Gastrocnemius medialis (tissue), 4 donors: Measurements from ENCODE around the gene TUBB2A.

Experiments
- POLR2A ChIP-seq, 2 donors: fragments of 450-650 bp; IDR thresholded peaks; one replicate each; pipeline ENCODE4 v1.6.1; 2017; ENCODE audit warnings: antibody characterized with exemption in 2 of 2, mild to moderate bottlenecking in 2 of 2, moderate library complexity in 2 of 2
- TF ChIP-seq, protein P1 (sequence below), 5 experiments: fragments of 450-650 bp in 3 of 5; fragments of 200-600 bp in 2 of 5; sonication (generic) in 2 of 5; IDR thresholded peaks in 4 of 5; conservative IDR thresholded peaks in 1 of 5; 1 replicate in 4 of 5; 2 replicates in 1 of 5; pipeline ENCODE4 v1.5.1; 2016 to 2019; ENCODE audit warnings: antibody characterized with exemption in 5 of 5, mild to moderate bottlenecking in 3 of 5, moderate library complexity in 3 of 5

GRCh38 chr6:3142536-3142935, 14.8 kb downstream of the TUBB2A start:
- TF ChIP-seq, protein P1, sequence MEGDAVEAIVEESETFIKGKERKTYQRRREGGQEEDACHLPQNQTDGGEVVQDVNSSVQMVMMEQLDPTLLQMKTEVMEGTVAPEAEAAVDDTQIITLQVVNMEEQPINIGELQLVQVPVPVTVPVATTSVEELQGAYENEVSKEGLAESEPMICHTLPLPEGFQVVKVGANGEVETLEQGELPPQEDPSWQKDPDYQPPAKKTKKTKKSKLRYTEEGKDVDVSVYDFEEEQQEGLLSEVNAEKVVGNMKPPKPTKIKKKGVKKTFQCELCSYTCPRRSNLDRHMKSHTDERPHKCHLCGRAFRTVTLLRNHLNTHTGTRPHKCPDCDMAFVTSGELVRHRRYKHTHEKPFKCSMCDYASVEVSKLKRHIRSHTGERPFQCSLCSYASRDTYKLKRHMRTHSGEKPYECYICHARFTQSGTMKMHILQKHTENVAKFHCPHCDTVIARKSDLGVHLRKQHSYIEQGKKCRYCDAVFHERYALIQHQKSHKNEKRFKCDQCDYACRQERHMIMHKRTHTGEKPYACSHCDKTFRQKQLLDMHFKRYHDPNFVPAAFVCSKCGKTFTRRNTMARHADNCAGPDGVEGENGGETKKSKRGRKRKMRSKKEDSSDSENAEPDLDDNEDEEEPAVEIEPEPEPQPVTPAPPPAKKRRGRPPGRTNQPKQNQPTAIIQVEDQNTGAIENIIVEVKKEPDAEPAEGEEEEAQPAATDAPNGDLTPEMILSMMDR (IDR thresholded peaks at IDR 0.05 in 4 of 5, conservative IDR thresholded peaks at IDR 0.05 in 1 of 5), result no peak
- TF ChIP-seq POLR2A (IDR thresholded peaks at IDR 0.05), result no peak
